Lung microvascular endothelial cell (primary cell): ENCODE measurements around the gene ADGRD2. TPM values are rescaled to one million over a fixed set of nuclear protein-coding genes. Genes with fewer than 3 reads are reported as not detected.

Experiments used
- DNase-seq, 2 donors: peaks; one replicate each; pipeline versions ENCODE4 v3.0.0 to v3.0.0-alpha.2; 2010; ENCODE audit warnings: low read depth in 2 of 2
- total RNA-seq: library from RNA; depleted of rRNA; stranded (reverse); fragments of >200 nt; gene quantifications from 2 replicates; pipeline ENCODE4 v1.2.1, GENCODE V29; 2014

ADGRD2 gene
- total RNA-seq, 1 donor from 2014 or later: not detected

DNA sequence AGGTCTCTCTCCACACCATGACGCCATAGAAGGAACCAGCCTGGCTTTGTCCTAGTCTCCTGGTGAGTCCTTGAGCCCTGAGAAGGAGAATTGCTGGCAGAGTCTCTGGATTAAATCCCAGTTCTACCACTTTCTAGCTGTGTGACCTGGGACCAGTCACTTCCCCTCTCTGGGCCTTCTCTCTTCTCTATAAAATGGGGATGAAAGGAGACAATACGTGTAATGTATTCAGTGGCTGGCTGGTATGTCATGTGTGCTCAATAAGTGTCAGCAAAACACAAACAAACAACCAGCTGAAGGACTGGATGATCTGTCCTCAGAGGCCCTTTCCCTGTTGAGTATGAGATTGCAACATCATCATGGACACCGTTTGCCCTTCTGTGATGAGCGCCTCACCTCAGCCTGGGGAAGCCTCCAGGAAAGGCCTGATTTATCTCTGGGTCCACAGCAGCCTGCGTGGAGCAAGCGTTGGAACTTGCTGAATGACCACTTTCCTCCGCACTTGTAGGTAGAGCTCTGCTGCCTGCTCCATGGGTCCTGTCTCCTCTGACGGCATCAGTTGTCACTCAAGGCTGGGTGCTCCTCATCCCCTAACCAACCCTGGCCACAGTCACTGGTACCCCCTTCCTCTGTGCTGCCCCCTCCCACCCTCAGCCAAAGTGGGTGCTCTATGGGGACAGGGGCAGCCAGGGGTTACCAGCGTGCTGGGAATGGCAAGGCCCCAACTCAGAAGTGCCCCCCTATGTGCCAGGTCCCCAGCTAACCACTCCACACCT lies 60.6 kb downstream of the ADGRD2 start:
- no peak for DNase-seq

DNA sequence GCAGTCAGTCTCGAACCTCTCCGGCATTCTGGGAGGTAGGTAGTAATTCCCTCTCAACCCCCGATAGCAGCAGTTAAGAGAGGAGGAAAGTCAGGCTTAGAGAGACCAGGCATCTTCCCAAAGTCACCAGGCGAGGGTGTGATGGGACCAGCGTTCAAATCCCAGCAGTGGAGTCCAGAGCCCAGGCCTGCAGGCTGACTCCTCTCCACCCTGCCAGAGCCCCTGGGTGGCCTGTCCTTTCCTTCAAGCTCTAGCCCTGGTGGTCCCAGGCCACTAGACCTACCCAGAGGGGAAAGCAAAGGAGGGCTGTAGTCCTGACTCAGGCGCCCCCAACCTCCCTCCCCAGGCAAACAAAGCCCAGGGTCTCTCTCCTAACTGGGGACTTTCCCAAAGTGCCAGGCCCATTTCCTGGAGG lies 61.2 kb downstream of the ADGRD2 start:
- DNase-seq: no peak

DNA sequence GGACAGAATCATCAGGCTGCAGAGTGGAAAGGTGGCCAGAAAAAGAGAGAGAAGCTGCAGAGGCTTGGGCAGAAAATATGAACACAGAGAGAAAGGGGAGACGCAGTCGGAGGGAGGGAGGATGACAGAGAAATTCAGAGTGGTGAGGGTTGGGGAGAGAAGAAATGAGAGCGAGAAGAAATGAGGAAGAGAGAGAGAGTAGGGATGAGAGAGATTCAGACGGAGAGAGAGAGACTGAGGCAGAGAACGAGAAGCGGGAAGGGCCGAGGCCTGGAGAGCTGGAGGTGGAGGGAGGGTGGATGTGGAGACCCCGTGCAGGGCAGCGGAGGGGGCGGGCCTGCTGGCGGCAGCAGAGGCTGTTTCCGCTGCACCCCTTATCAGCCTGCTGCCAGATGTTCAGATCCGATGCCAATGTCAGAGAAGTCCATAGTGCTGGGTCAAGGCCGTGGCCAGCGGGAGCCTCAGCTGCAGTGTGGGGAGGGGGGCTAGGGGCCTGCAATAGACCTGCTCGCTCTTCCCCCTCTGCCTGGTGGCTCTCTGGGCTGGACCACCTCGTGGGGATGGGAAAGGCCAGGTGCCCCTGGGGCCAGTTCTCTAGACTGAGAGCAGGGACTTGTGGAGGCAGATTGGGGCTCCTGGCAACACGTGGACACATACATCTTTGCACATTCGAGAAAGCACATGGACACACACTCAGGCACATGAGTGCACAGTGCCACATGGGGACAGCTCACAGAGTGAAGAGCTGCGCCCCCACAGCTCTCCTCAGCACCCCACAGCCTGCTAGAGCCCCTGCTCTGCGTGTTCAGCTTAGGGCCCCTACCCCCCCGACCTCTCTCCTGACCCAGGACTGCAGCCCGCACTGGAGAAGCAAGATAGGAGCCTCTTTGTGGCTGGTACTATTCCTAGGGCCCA lies 61.9 kb downstream of the ADGRD2 start:
- DNase-seq: peak in 1 of 2 donors; percentile 43

DNA sequence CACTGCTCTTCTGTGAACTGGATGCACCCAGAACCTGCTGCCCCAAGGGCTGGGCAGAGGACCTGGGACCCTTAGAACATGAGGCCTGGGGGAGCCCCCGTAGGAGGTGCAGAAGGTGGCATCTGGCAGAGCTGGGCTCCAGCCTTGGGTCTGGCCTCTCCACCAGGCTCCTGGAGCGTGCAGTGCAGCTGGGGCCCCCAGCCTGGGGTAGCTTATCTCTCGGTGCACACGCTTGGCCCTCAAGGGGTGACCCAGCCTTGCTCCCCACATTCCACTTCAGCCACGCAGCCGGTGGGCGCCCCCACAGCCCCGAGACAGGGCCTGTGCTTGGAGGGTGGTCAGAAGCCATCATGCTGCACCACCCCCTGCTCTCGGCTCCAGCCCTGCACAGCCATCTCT lies 62.6 kb downstream of the ADGRD2 start:
- no peak for DNase-seq

DNA sequence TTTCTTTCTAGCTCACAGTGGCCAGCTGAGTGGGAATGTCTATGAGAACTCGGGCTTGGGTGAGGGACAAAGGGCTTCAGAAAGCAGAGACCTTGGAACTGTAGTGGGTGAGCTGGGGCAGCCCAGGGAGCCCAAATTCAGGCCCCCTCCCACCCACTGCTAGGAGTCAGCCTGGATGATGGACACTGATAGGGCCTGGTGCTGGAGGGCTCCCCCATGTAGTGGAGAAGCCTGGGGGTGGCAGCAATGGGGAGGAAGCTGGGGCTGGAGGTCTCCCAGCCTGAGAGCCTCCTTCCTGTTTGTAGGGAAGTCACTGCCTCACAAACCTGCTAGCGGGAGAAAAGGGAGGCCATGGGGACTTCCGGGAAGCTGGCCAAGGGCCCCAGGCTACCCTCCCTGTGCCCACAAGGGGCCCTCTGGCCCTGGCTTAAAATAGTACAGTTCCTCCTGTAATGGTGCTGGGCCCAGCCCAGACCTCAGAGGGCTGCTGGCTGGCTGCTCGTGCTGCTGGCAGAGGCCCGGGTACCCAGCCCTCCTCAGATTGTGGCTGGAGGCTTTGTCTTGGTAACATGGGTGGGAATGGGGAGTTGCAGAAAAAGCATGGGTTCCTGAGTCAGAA lies 63.2 kb downstream of the ADGRD2 start:
- DNase-seq: no peak

DNA sequence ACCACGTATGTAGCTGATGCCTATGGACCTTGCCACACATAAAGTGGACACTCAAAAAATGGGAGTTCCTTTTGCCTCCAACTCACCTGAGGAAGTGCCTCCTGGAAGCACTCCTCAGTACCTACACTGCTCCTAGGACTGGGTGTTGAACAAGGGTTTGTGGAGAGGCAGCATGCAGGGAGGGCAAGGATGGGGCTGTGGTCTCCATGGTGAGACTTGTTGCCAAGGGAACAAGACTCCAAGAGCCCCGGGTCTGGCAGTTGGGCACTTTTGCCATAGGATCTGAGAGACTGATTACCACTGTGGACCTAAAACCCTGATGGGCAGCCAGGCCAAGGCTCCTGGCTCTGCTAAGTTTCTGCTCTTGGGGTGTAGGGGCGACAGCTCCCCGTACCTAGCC lies 63.9 kb downstream of the ADGRD2 start:
- no peak for DNase-seq

DNA sequence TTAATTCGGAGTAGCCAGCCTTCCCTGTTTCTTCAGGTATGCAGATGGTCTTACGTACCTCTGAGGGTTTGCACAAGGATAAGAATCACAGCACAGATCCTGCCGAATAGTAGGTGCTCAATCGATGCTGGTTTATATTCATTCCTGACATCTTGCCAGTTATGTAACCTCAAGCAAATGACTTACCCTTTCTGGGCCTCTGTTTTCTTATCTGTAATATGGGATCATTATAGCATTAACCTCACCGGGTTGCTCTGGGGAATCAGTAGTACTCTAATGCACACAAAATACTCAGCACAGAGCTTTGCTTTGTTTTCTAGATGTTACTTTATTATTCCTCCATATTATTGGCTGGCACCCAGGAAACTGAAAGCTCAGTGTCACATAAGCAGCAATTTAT lies 64.6 kb downstream of the ADGRD2 start:
- DNase-seq: no peak

DNA sequence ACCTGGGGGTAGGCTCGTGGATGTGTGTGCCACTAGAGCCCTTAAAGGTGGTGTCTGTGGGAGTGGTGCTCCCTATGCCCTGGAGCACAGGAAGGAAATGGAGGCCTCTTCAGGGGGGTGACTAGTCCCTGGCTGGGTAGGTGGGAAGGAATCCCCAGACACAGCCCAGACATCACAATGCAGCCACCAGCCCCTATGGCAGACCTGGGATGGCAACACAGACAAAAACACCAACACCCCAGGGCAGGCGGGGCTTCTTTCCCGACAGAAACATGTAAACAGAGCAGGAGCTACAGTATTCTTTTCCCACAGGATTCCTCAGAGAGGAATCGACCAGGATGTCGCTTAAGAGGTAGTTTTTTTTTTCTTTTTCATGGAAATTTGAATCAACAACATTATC lies 67.3 kb downstream of the ADGRD2 start:
- DNase-seq: no peak

DNA sequence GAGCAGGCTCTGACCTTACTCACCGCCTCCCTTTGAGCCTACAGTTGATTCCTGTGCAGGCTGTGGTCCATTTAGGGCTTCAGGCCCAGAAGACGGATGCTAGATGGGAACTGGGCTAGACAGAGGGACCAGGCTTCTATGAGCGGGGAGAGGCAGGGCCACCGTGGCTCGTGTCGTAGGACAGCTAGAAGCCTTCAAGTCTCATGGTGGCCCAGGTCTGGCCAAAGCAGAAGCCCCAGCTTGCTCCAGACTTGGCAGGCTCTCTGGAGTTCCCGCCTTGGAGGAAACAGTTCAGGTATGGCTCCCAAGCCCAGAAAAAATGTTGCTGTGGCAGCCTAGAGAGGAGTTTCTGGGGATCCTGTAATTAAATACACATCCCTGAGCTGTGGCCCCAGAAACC lies 67.9 kb downstream of the ADGRD2 start:
- DNase-seq: no peak

DNA sequence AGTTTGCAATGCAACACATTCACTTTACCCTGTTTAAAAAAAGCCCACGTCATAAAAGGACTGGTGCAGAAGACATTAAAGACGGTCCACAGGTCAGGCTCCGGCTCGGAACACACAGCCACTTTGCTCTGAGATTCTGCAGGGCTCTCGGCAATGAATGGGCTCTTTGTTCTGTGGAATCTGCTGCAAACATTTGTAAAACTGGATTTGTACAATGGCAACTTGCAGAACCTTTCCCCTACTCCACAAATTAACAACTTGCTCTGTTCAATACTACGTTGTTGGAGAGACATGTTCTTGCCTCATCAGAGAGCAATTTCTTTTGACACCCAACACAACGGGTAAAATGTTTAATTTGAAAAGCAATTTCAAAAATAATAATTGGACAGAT lies 70.0 kb downstream of the ADGRD2 start:
- no peak for DNase-seq

DNA sequence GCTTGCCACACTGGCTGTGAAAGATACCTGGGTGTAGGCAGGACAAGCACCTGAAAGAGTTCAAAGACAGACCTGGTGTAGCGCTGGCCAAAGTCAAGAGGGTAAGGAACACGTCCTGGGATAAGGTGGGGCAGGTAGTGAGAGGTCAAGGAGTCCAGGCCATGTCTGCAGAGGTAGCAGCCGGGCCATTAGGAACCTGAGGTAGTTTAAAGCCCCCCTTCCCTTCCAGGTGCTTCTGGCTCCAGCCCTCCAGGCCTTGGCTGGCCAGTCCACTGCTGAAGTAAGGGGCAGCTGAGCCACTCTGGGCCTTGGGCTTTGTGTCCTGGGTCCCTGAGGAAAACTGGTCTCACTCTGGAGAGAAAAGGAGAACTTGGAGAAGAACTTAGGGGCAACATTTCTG lies 70.9 kb downstream of the ADGRD2 start:
- DNase-seq: no peak

DNA sequence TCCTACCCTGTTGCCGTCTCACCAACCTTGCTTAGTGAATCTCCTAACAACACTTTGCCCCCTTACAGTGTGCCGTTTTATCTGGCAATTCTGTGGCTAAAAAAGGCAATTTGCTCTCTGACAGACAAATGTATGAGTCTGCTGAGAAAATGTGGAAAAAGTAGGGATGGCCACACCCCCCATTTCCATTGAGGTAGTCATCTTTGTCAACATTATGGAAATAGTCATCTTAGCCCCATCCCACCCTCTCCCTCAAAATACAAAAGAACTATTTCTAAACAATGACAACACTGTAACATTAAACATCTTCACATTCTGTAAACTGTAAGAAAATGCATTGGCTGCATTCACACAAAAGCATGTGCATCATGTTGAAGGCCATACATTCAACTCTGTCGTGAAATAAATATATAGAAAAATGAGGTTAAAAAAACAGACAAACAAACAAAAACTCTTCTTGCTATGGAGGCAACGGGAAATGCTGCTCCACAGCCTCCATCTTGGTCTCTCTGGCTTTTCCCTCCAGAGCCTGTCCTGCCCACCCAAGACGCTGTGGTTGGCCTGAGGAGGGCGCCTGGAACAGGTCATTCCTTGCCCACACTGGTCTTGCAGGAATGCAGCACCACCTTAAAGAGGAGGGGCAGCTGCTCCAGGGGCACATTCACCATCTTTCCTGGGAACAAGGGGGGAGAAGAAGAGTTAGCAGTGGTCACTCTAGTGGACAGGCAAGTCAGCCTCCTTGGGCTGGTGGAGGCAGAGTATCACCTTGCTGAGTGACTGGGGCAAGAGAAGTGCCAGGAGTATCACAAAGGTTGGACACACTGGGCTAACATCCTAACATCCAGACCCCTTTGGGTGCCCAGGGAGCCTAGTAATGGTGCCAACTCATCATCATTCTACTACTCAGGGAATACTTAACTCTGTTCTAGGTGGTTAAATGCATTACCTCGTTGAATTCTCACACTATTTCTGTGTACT lies 72.2 kb downstream of the ADGRD2 start:
- no peak for DNase-seq

DNA sequence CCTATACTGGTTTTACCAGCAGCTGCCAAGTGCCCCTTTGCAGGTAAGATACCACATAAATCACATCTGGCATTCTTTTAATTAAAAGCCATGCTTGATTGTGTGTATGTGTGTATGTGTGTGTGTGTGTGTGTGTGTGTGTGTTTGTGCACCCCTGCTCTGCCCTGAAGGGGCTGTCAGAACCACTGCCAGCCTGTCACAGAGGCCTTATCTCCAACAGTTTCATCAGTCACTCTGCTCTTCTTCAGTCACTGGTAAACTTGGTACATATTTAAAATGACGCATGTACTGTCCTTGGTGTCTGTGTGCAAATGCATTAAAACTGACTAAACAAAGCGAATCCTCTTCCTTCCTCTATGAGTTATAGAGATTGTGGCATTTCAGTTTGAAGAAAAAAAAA lies 75.9 kb downstream of the ADGRD2 start:
- no peak for DNase-seq

DNA sequence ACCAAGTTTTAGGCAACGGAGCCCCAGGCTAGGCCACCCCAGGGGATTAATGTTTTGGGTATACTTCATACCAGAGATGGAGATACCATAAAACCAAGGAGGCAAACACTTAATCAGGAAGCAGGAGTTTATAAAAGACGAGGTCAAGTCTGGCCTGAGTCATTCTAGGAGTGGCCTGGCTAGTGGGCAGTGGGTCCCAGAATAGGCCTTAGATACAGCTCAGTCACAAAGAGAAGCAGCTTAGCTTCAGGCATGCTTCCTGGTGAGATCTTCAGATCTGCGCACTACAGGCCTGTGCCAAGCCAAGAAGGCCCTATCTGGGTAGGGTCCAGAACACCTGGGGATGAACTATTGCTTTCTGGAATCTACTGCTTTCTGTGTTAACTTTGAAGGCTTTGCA lies 77.5 kb downstream of the ADGRD2 start:
- DNase-seq: peak in 1 of 2 donors; percentile 42

Other genes starting within 250 kb of the ADGRD2 start
- gene NEK6, start 192.5 kb upstream of the ADGRD2 start, total RNA-seq: 14.6 and 20.6 TPM in 2 replicates
- 159 and 192 TPM in 2 replicates for gene PSMB7, start 35.0 kb upstream of the ADGRD2 start, total RNA-seq
- not detected in 2 replicates for gene NR5A1, start 56.9 kb downstream of the ADGRD2 start, total RNA-seq